Spleen (tissue), 7 donors: ENCODE data around the gene RNASE9.

Source experiments
- CTCF ChIP-seq, 11 experiments: fragments of 200-600 bp in 7 of 11; fragments of 450-650 bp in 4 of 11; sonication (generic) in 4 of 11; IDR thresholded peaks in 8 of 11; conservative IDR thresholded peaks in 3 of 11; 1 replicate in 7 of 11; 2 replicates in 4 of 11; pipeline versions ENCODE4 v1.4.0 to v1.8.0; 2016 to 2021; ENCODE audit warnings: antibody characterized with exemption in 11 of 11, inconsistent platforms in 4 of 11, mild to moderate bottlenecking in 1 of 11
- POLR2A ChIP-seq, 3 donors: fragments of 450-650 bp; IDR thresholded peaks; one replicate each; pipeline ENCODE4 v1.5.1; 2017; ENCODE audit warnings: antibody characterized with exemption in 3 of 3, mild to moderate bottlenecking in 1 of 3
- POLR2AphosphoS5 ChIP-seq, 3 donors: sonication (generic); formaldehyde crosslinking; IDR thresholded peaks; one replicate each; pipeline ENCODE4 v1.5.1; 2017; ENCODE audit warnings: antibody characterized with exemption in 3 of 3
- donor health status: DM: no; HTN: no; CAD: no; lungs with moderate emphysema.
- donor health status: DM: no; HTN: no; CAD: no.
- donor health status: DM: no; HTN: no; CAD: no.

- TF ChIP-seq POLR2A (IDR thresholded peaks at IDR 0.05) = no peak
- no peak for TF ChIP-seq CTCF (IDR thresholded peaks at IDR 0.05 in 8 of 11, conservative IDR thresholded peaks at IDR 0.05 in 3 of 11)
- TF ChIP-seq POLR2AphosphoS5 (IDR thresholded peaks at IDR 0.05) = no peak
Observed at GRCh38 chr14:20522332-20522731, 38.5 kb downstream of the RNASE9 start.
